IMR-90 (cell line): ENCODE measurements around the gene MADCAM1. TPM values are rescaled to one million over a fixed set of nuclear protein-coding genes. Genes with fewer than 3 reads are reported as not detected.

Experiments
- ATAC-seq: fragments of 200-7000 bp; cut with Tn5 transposase; 2 replicates; pipeline ENCODE4 v1.9.1; 2020; ENCODE audit warnings: low read depth, mild to moderate bottlenecking, moderate library complexity
- BruUV-seq: library from RNA; stranded (reverse); fragments of 400-500 nt; replicated peaks from 2 replicates; lab custom pipeline; 2021; lab: Mats Ljungman, UMichigan
- CTCF ChIA-PET: fragments of 300-600 bp; formaldehyde crosslinking; extraction: SDS; loops from one replicate; lab custom pipeline; 2021; ENCODE audit warnings: antibody characterized with exemption; lab: Yijun Ruan, JAX
- POLR2A ChIA-PET: fragments of 300-600 bp; sonication (Branson Sonifier 250); formaldehyde crosslinking; loops from one replicate; lab custom pipeline; 2022; ENCODE audit warnings: antibody characterized with exemption; ENCODE audit not compliant: unreplicated experiment; lab: Charles Lee
- DNase-seq: peaks from one replicate; pipeline ENCODE4 v3.0.0; 2013
- H2AFZ ChIP-seq: replicated peaks from 2 replicates; pipeline ENCODE3; 2013; ENCODE audit warnings: low read length, mild to moderate bottlenecking; ENCODE audit not compliant: poor library complexity
- H2AK5ac ChIP-seq: 2 replicates; pipeline ENCODE4 v1.6.1; 2013; ENCODE audit warnings: low read depth, low read length, inconsistent platforms
- H2AK9ac ChIP-seq: replicated peaks from 2 replicates; pipeline ENCODE3; 2013; ENCODE audit warnings: mild to moderate bottlenecking, low read depth, low read length, moderate library complexity; ENCODE audit not compliant: poor library complexity
- H2BK120ac ChIP-seq: 2 replicates; pipeline ENCODE4 v1.6.1; 2013; ENCODE audit warnings: low read depth, low read length, inconsistent platforms
- H2BK15ac ChIP-seq: 3 replicates; pipeline ENCODE4 v1.6.1; 2013; ENCODE audit warnings: low read depth, low read length, inconsistent platforms
- H2BK20ac ChIP-seq: 2 replicates; pipeline ENCODE4 v1.6.1; 2013; ENCODE audit warnings: low read depth, mild to moderate bottlenecking, inconsistent platforms, low read length, moderate library complexity
- H2BK5ac ChIP-seq: 2 replicates; pipeline ENCODE4 v1.6.1; 2013; ENCODE audit warnings: mild to moderate bottlenecking, low read depth, low read length, inconsistent platforms; ENCODE audit not compliant: poor library complexity, severe bottlenecking
- H3K14ac ChIP-seq: replicated peaks from 2 replicates; pipeline ENCODE4 v1.6.1; 2013; ENCODE audit warnings: low read depth, low read length, inconsistent platforms
- H3K18ac ChIP-seq: 2 replicates; pipeline ENCODE4 v1.6.1; 2013; ENCODE audit warnings: low read depth, low read length, control low read depth
- H3K23ac ChIP-seq: 2 replicates; pipeline ENCODE4 v1.6.1; 2013; ENCODE audit warnings: low read depth, low read length, inconsistent platforms
- H3K27ac ChIP-seq: 2 replicates; pipeline ENCODE4 v1.5.1; 2013; ENCODE audit warnings: mild to moderate bottlenecking, control low read depth, low read length; ENCODE audit not compliant: insufficient read depth
- H3K27me3 ChIP-seq: 2 replicates; pipeline ENCODE4 v1.6.1; 2013; ENCODE audit warnings: low read length; ENCODE audit not compliant: control insufficient read depth, insufficient read depth
- H3K36me3 ChIP-seq: 2 replicates; pipeline ENCODE4 v1.6.1; 2013; ENCODE audit warnings: low read length, mixed read lengths; ENCODE audit not compliant: control insufficient read depth, insufficient read depth
- H3K4ac ChIP-seq: 2 replicates; pipeline ENCODE4 v1.6.1; 2013; ENCODE audit warnings: low read depth, low read length, inconsistent platforms
- H3K4me1 ChIP-seq: 2 replicates; pipeline ENCODE4 v1.6.1; 2013; ENCODE audit warnings: low read length, mixed read lengths; ENCODE audit not compliant: control insufficient read depth, insufficient read depth
- H3K4me2 ChIP-seq: 2 replicates; pipeline ENCODE4 v1.6.1; 2013; ENCODE audit warnings: low read depth, mild to moderate bottlenecking, control low read depth, low read length, moderate library complexity
- H3K4me3 ChIP-seq: 2 replicates; pipeline ENCODE4 v1.5.1; 2013; ENCODE audit warnings: low read depth, mild to moderate bottlenecking, control low read depth, low read length, moderate library complexity; ENCODE audit not compliant: insufficient read depth
- H3K56ac ChIP-seq: 2 replicates; pipeline ENCODE4 v1.6.1; 2013; ENCODE audit warnings: low read length, inconsistent platforms; ENCODE audit not compliant: insufficient read depth; ENCODE audit errors: extremely low read depth
- H3K79me1 ChIP-seq, 2 experiments: 2 replicates each; pipeline ENCODE4 v1.6.1; 2013; ENCODE audit warnings: low read length in 2 of 2, inconsistent platforms in 1 of 2, low read depth in 1 of 2
- H3K9ac ChIP-seq: 2 replicates; pipeline ENCODE4 v1.6.1; 2013; ENCODE audit warnings: low read depth, low read length, control low read depth
- H3K9me1 ChIP-seq: 2 replicates; pipeline ENCODE4 v1.6.1; 2013; ENCODE audit warnings: low read length, inconsistent platforms; ENCODE audit not compliant: insufficient read depth
- H3K9me3 ChIP-seq: 2 replicates; pipeline ENCODE4 v1.6.1; 2013; ENCODE audit warnings: low read length; ENCODE audit not compliant: control insufficient read depth, insufficient read depth
- H4K20me1 ChIP-seq: 2 replicates; pipeline ENCODE4 v1.6.1; 2013; ENCODE audit warnings: low read length, inconsistent platforms; ENCODE audit not compliant: insufficient read depth
- H4K5ac ChIP-seq: 2 replicates; pipeline ENCODE4 v1.6.1; 2013; ENCODE audit warnings: mild to moderate bottlenecking, low read depth, low read length, control low read depth
- H4K8ac ChIP-seq, 2 experiments: 2 replicates each; pipeline ENCODE4 v1.6.1; 2013; ENCODE audit warnings: low read depth in 2 of 2, low read length in 2 of 2, control low read depth in 1 of 2, inconsistent platforms in 1 of 2
- H4K91ac ChIP-seq: 2 replicates; pipeline ENCODE4 v1.6.1; 2013; ENCODE audit warnings: low read depth, low read length, inconsistent platforms; ENCODE audit not compliant: insufficient read depth
- BHLHE40 ChIP-seq: fragments of 150-350 bp; IDR thresholded peaks from 2 replicates; pipeline ENCODE4 v1.6.1; 2016; ENCODE audit warnings: mild to moderate bottlenecking, low read depth, low read length
- CHD1 ChIP-seq: IDR thresholded peaks from 2 replicates; pipeline ENCODE4 v1.6.1; 2012; ENCODE audit warnings: low read depth, low read length, improper control_type of control experiment
- CTCF ChIP-seq: conservative IDR thresholded peaks from 2 replicates; pipeline ENCODE4 v1.5.1; 2012; ENCODE audit warnings: mild to moderate bottlenecking, low read depth, low read length, improper control_type of control experiment
- ELK1 ChIP-seq: fragments of 150-350 bp; IDR thresholded peaks from 2 replicates; pipeline ENCODE4 v1.6.1; 2016; ENCODE audit warnings: low read depth, mild to moderate bottlenecking, low read length, moderate library complexity, borderline replicate concordance
- FOS ChIP-seq: fragments of 150-350 bp; IDR thresholded peaks from 2 replicates; pipeline ENCODE4 v1.6.1; 2016; ENCODE audit warnings: low read depth, low read length
- MAFK ChIP-seq: IDR thresholded peaks from 2 replicates; pipeline ENCODE4 v1.6.1; 2012; ENCODE audit warnings: low read depth, low read length, improper control_type of control experiment
- MXI1 ChIP-seq: IDR thresholded peaks from 2 replicates; pipeline ENCODE4 v1.6.1; 2012; ENCODE audit warnings: low read depth, mild to moderate bottlenecking, low read length, moderate library complexity, borderline replicate concordance
- NFE2L2 ChIP-seq: fragments of 150-350 bp; IDR thresholded peaks from 2 replicates; pipeline ENCODE4 v1.6.1; 2016; ENCODE audit warnings: low read depth, mild to moderate bottlenecking, low read length
- POLR2A ChIP-seq: IDR thresholded peaks from 2 replicates; pipeline ENCODE4 v1.6.1; 2012; ENCODE audit warnings: mild to moderate bottlenecking, low read depth, low read length
- RCOR1 ChIP-seq: IDR thresholded peaks from 2 replicates; pipeline ENCODE4 v1.6.1; 2012; ENCODE audit warnings: mild to moderate bottlenecking, low read length, improper control_type of control experiment; ENCODE audit not compliant: insufficient replicate concordance
- RFX5 ChIP-seq: IDR thresholded peaks from 2 replicates; pipeline ENCODE4 v1.8.0; 2012; ENCODE audit warnings: low read depth, mild to moderate bottlenecking, low read length, moderate library complexity
- WGBS, 2 experiments: methylation state at CpG; one replicate each; pipeline versions ENCODE4 v1.1.5 to v1.1.7; 2013; ENCODE audit warnings: missing lambda C conversion rate in 2 of 2; ENCODE audit not compliant: insufficient read length in 1 of 2; ENCODE audit errors: extremely low coverage in 2 of 2; 5-methylcytosine and 5-hydroxymethylcytosine counted together
- dilution Hi-C: fragments of 300-500 bp; cut with HindIII; formaldehyde crosslinking; loops from one replicate; pipeline ENCODE4 v1.14.3; 2018; ENCODE audit warnings: low sequenced_read_pairs; ENCODE audit not compliant: unreplicated experiment
- in situ Hi-C: fragments of 300-500 bp; cut with MboI; formaldehyde crosslinking; loops from 3 replicates; pipeline ENCODE4 v1.14.3; 2019; ENCODE audit warnings: low sequenced_read_pairs, inconsistent platforms, mixed read lengths
- intact Hi-C: fragments of 100-400 bp; cut with micrococcal nuclease; formaldehyde crosslinking; loops from 2 replicates; pipeline ENCODE4 v1.10.0; 2022
- polyA plus RNA-seq, 3 experiments: library from polyadenylated mRNA; depleted of rRNA; stranded (reverse); fragments of >200 nt; gene quantifications; 2 replicates each; pipeline ENCODE4 v1.2.3, GENCODE V29; 2012; ENCODE audit warnings: low replicate concordance in 1 of 3
- total RNA-seq: library from RNA; depleted of rRNA; stranded (reverse); fragments of >200 nt; gene quantifications from 2 replicates; pipeline ENCODE4 v1.2.3, GENCODE V29; 2012
- TF ChIP-seq, protein P1 (sequence below): fragments of 150-350 bp; IDR thresholded peaks from 2 replicates; pipeline ENCODE4 v1.6.1; 2017; ENCODE audit warnings: mild to moderate bottlenecking, antibody characterized with exemption, low read length, low read depth

The MADCAM1 gene
- total and polyA plus RNA-seq, 2 of the 4 experiments (the other 2 are of a cell fraction): 0.24 TPM; not detected in 1

- H3K18ac ChIP-seq: no peak overlapping the region
- H3K4me1 ChIP-seq: no peaks in the 10 kb centered on the region; the same call in 1 of the 2 replicates
- no peak overlapping the region for H4K91ac ChIP-seq
- H4K5ac ChIP-seq: no peak overlapping the region
- H2AK5ac ChIP-seq: no peak overlapping the region
- no peak overlapping the region for H3K23ac ChIP-seq
- no peaks in the 10 kb centered on the region for H4K20me1 ChIP-seq
- no peak overlapping the region for H3K56ac ChIP-seq
- H2BK15ac ChIP-seq: no peak overlapping the region
- 6% methylated on average over 13 of the region's 36 CpGs; no CpG with 5 or more reads in 1 of the 2 experiments for WGBS, 2 experiments
- in situ Hi-C loops: no loop called here
- no peaks in the 10 kb centered on the region for H3K9me1 ChIP-seq
- no peak overlapping the region for H4K8ac ChIP-seq
- dilution Hi-C loops: no loop called here
- H3K4ac ChIP-seq: no peak overlapping the region
- H2BK120ac ChIP-seq: no peak overlapping the region
- ATAC-seq (no peak), DNase-seq (no peak)
- H3K27ac ChIP-seq: no peak overlapping the region
- intact Hi-C loops: no loop called here
- ChIA-PET POLR2A (no interaction called here), CTCF (no interaction called here)
- H3K79me1 ChIP-seq: no peaks in the 10 kb centered on the region
- H3K4me3 ChIP-seq: no peak overlapping the region
- no peaks in the 10 kb centered on the region for H3K9me3 ChIP-seq
- TF ChIP-seq NFE2L2: no peak
- no peak for TF ChIP-seq MAFK
- TF ChIP-seq CHD1: no peak
- TF ChIP-seq CTCF: no peak
- TF ChIP-seq MXI1: no peak
- TF ChIP-seq, protein P1, sequence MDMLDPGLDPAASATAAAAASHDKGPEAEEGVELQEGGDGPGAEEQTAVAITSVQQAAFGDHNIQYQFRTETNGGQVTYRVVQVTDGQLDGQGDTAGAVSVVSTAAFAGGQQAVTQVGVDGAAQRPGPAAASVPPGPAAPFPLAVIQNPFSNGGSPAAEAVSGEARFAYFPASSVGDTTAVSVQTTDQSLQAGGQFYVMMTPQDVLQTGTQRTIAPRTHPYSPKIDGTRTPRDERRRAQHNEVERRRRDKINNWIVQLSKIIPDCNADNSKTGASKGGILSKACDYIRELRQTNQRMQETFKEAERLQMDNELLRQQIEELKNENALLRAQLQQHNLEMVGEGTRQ: no peak
- no peak for TF ChIP-seq FOS
- no peak for TF ChIP-seq RCOR1
- TF ChIP-seq BHLHE40: no peak
- TF ChIP-seq RFX5: no peak
- TF ChIP-seq ELK1: no peak
- no peak for TF ChIP-seq POLR2A
- no peaks in the 10 kb centered on the region for H3K36me3 ChIP-seq
- no peak overlapping the region for H2BK5ac ChIP-seq
- H3K4me2 ChIP-seq: no peak overlapping the region
- H2AFZ ChIP-seq: no peak overlapping the region
- H2BK20ac ChIP-seq: no peak overlapping the region
- H2AK9ac ChIP-seq: no peak overlapping the region
- no TSS peak for BruUV-seq
- H3K14ac ChIP-seq: no peak overlapping the region
- no peak overlapping the region for H3K9ac ChIP-seq
- H3K27me3 ChIP-seq: peaks cover 32% of the 10 kb centered on the region
Measured at GRCh38 chr19:497491-497868, 1.2 kb downstream of the MADCAM1 start.
